ENCODE results near the gene PRLH. TPM values are rescaled to one million over a fixed set of nuclear protein-coding genes. Genes with fewer than 3 reads are reported as not detected.

The PRLH gene
- total and polyA plus RNA-seq, 2 of the 13 experiments (the other 11 are each of a cell fraction or from before 2014, with no cell fraction given): not detected

- TF ChIP-seq HNRNPH1 (optimal IDR thresholded peaks at IDR 0.05; ENCODE audit: low read depth, low read length) (no peak), DMTF1 (CRISPR knock-in tag; IDR thresholded peaks at IDR 0.05) (no peak), ZNF746 (CRISPR knock-in tag; IDR thresholded peaks at IDR 0.05) (no peak), RORA (CRISPR knock-in tag; IDR thresholded peaks at IDR 0.05) (no peak), TFAP4 (IDR thresholded peaks at IDR 0.05; ENCODE audit: borderline replicate concordance, low read depth) (no peak), ZSCAN25 (CRISPR knock-in tag; IDR thresholded peaks at IDR 0.05) (no peak), ZNF451 (CRISPR knock-in tag; IDR thresholded peaks at IDR 0.05) (peak; percentile 25; the same call in 1 of the 2 replicates), ZNF430 (CRISPR knock-in tag; IDR thresholded peaks at IDR 0.05) (no peak), ZNF292 (CRISPR knock-in tag; IDR thresholded peaks at IDR 0.05; ENCODE audit: borderline replicate concordance, low read depth) (no peak), CTCF (CRISPR knock-in tag; IDR thresholded peaks at IDR 0.05) (peak; percentile 88), HIC2 (CRISPR knock-in tag; IDR thresholded peaks at IDR 0.05; ENCODE audit: low read depth) (no peak), ZNF556 (CRISPR knock-in tag; IDR thresholded peaks at IDR 0.05; ENCODE audit: borderline replicate concordance) (0 out of 2 replicates have a peak, but pooled peaks have one; percentile 33), ETV5 (CRISPR knock-in tag; IDR thresholded peaks at IDR 0.05; ENCODE audit: borderline replicate concordance) (peak; percentile 14; the same call in 1 of the 2 replicates), NCOR1 (IDR thresholded peaks at IDR 0.05; ENCODE audit: borderline replicate concordance, low read length) (no peak), ZNF709 (CRISPR knock-in tag; IDR thresholded peaks at IDR 0.05) (no peak), MATR3 (CRISPR knock-in tag; IDR thresholded peaks at IDR 0.05) (no peak), TGIF2 (CRISPR knock-in tag; IDR thresholded peaks at IDR 0.05) (no peak), RARA (CRISPR knock-in tag; IDR thresholded peaks at IDR 0.05) (no peak), ZNF691 (CRISPR knock-in tag; IDR thresholded peaks at IDR 0.05; ENCODE audit: borderline replicate concordance, low read depth) (peak; percentile 70; the same call in 1 of the 2 replicates), NFRKB (IDR thresholded peaks at IDR 0.05) (no peak), SALL1 (CRISPR knock-in tag; IDR thresholded peaks at IDR 0.05) (peak; percentile 44; the same call in 1 of the 2 replicates), HDAC2 (CRISPR knock-in tag; IDR thresholded peaks at IDR 0.05) (peak; percentile 25; the same call in 1 of the 2 replicates), ZNF577 (CRISPR knock-in tag; IDR thresholded peaks at IDR 0.05; ENCODE audit: borderline replicate concordance, low read depth) (no peak)
Measured at GRCh38 chr2:237604960-237605359, 38.6 kb downstream of the PRLH start (continued).
